GM03348 (cell line): Measurements from ENCODE around the gene ELF1.
"Not testable (repeated sequence)": the region's sequence is repeated elsewhere in the genome, so short reads cannot be mapped to it uniquely, and the experiment has no call there.

Source experiments
- DNase-seq: peaks from one replicate; pipeline ENCODE4 v3.0.0; 2012; ENCODE audit warnings: low spot score

ELF1 gene

DNA sequence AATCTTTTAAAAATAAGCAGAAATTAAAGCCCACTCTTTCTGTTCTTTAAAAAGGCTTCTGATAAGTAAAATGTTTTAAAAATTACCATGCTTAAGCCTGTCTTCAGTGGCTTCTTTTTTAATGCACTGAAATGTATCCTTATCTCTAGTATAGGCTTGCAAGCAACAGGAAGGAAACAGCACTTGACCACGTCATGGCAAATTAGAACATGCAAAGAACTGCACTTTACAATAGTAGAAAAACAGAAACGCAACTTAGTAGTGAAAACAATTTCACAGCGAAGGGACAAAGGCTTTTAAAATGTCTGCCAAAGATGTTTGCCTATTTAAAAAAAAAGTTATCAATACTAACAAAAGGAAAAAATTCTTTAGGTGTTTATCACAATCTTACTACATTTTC, 36.3 kb downstream of the ELF1 start:
- DNase-seq = no peak

DNA sequence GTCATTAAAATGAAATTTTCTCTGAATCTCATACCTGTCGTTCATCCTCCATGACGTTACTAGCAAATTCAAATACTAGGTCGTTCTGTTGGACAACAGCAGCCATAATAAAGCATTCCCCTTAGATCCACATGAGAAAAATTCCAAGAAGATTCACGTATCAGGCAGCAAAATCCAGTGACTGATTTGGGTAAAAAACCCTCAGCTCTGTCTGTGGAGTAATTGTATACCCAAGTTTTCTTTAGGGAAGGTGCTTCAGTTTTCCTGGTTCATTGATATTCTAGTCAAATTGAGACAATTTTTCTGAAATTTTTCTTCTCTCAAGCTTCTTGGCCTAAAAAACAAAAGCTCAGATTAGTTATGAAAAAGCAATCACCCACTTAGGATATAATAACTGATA, 37.2 kb downstream of the ELF1 start:
- no peak for DNase-seq

DNA sequence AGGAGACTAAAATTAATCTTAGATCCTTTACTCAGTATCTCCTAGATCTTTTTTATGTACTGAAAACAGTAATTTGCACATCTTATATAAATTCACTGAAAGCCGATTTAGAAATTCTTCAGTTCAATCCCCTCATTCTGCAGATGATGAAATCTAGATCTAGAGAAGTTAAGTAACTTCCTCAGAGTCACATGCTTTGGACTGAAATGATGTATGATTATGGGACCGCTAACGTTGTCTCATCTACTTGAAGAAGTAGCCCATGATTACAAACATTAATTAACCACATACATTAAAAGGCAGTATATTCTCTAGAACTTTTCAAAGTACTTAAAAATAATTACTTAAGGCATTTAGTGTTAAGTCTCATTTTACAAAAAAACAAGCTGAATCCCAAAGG, 37.8 kb downstream of the ELF1 start:
- DNase-seq = no peak

DNA sequence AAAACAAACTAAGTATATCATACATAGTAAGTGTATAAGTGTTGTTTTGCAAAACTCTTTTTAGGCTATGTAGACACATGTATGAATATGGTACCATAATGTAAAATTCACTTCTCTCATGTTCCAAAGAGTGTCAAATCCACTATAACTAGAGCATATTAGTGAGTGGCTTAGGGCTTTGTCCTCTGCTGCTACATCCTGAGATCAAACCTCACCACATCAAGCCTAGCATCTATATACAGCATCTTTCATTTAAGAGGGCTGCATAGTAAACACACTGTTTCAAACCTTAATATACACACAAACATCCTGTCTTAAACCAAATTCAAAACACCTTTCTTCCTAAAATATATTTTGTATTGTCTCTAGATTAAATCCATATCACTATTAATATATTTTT, 38.7 kb downstream of the ELF1 start:
- no peak for DNase-seq

DNA sequence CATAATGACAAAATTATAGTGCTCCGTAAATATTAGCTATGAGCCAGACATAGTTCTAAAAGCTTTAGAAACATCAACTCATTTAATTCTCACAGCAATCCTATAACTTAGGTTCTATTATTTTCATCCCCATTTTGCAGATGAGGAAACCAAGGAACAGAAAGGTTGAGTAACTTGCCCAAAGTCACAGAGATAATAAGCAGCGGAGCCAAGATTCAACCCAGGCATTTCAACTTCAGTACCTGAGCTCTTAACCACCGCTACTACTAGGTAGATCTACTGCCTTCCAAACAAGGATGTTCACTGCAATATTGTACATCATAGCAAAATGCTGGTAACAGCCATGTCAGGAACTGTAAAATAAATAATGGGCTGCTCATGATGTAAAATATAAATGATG, 39.9 kb downstream of the ELF1 start:
- DNase-seq = no peak

DNA sequence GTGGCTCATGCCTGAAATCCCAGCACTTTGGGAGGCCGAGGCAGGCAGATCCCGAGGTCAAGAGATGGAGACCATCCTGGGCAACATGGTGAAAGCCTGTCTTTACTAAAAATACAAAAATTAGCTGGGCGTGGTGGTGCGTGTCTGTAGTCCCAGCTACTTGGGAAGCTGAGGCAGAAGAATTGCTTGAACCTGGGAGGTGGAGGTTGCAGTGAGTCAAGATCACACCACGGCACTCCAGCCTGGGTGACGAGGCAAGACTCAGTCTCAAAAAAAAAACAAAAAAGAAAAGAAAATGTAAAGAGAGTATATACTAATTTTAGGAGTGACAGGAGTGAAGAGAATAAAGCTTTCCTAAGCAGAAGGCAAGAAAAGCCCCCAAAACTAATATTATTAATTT, 41.0 kb downstream of the ELF1 start:
- DNase-seq = not testable (repeated sequence)

DNA sequence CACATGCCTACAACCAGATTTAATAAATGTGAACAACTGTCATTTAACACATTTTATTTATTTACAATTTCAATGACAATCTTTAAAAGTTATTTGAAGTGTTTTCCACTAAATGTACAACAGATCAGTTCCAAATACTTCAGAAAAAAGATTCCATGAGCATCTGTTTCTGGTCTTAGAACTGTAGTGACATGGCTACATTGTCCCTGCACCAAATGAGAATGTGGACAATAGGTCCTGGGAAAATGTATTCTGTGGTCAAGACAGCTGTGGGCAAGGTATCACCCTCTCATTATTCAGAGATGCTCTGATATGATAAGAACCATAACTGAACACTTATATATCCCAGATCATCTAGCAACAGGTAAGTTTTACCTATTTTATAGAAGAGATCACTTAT, 43.7 kb downstream of the ELF1 start:
- DNase-seq = no peak

DNA sequence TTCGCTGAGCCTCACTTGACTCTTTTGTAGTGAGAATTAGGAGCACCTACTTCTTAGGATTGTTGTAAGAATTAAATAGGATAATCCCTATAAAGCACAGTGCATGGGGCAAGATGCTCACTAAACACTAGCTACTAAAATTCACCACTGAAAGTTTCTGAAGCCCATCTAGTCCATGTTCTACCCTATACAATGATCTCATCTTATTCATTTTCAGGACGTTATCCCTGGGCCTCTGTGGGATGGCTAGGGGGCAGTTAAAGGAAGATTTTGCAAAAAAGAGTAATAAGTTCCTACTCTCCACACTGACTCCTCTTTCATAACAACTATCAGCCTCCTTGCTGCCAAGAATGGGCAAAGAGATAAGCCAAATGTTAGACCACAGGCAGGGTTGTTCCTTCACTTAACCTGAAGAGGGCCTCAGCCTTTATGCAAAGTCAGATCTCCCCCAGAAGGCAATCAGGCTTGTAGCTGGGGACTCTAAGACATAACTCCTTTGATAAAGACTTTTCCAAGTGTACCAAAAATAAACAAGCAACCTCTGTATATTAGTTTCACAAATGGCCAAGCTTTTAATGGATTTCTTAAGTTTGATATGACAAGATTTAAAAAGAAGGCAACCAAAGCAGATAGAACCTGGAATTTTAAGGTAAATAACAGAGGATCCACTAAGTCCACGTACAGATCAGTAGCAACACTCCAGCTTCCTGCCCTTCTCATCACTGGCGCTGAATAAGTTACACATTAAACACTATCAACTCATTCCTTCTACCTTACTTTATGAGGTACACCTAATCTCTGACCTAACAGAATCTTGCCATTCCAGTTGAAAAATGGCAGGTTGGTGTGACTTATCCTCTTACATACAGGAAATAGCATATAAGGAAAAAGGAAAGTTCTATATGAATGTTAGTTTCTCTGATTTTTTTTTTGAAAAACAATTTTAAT, 44.4 kb downstream of the ELF1 start:
- no peak for DNase-seq

DNA sequence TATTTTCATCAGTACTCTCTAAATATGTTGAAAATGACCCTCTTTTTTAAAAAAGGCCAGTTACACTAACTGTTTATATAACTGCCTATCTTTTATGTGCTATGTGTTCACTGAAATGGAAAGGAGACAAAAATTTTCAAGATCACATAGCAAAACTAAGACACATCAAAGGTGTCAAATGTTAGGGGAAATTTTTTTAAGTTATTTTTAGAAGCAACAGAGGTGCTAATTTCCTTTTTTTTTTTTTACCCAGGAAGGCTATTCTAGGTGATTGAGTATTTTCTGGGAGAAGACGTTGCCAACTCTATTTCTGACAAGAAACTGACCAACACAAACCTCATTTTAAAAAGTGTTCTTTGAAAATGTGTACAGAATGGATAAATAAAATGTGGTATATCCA, 45.7 kb downstream of the ELF1 start:
- DNase-seq = no peak

DNA sequence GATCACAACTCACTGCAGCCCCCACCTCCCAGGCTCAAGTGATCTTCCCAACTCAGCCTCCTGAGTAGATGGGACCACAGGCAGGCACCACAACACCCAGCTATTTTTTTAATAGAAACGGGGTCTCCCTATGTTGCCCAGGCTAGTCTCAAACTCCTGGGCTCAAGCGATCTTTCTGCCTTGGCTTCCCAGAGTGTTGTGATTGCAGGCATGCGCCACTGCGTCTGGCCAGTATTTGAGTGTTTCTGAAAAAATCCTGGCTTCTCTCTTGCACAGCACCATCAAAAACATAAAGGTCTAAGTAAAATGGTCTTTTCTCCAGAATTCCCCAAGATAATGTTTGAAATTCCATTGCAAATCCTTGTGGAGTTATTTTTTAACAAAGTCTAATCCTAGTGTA, 47.8 kb downstream of the ELF1 start:
- DNase-seq = no peak

DNA sequence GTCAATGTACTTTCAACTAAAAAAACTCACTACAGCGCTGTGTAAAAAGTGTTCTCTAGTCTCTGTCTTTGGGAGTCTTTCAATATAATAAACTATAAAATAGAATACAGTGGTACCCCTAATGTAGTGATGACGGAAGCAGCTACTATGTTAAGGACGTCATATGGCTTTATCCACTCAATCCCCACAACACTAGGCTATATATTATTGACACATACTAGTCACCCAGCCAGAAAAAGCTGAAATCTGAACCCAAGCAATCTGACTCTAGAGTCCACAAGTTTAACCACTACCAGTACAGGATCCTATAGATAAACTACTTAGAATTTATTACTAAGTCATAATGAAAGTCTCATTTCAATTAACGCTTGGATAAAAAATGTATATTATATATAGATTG, 48.3 kb downstream of the ELF1 start:
- DNase-seq = no peak

DNA sequence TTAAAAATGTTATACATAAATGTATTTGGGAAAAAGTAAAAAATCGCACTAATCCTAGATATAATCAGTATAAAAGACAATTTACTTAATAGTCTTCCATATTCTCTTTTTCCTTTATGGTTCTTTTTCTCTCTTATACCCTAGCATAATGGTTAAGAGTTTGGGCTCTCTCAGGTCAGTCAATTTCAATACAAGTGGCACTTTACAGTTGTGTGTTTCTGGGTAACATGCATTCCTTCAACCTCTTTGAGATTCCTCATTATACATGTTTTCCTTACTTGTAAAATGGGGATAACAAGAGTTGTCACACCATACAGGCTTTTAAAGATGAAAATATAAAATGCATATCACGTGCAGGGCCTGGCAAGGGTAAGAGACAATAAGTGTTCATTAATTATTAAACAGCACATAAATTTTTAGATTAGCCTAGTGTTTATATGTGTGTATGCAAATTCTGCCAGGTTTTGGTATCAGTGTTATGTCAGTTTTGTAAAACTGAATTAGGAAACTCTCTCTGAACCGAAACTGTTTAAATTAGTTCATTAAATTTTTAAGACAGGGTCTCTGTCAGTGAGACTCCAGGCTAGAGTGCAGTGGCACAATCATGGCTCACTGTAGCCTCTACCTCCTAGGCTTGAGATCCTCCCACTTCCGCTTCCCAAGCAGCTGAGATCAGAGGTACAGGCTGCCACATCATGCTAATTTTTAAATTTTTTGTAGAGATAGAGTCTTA, 49.8 kb downstream of the ELF1 start:
- DNase-seq = no peak

DNA sequence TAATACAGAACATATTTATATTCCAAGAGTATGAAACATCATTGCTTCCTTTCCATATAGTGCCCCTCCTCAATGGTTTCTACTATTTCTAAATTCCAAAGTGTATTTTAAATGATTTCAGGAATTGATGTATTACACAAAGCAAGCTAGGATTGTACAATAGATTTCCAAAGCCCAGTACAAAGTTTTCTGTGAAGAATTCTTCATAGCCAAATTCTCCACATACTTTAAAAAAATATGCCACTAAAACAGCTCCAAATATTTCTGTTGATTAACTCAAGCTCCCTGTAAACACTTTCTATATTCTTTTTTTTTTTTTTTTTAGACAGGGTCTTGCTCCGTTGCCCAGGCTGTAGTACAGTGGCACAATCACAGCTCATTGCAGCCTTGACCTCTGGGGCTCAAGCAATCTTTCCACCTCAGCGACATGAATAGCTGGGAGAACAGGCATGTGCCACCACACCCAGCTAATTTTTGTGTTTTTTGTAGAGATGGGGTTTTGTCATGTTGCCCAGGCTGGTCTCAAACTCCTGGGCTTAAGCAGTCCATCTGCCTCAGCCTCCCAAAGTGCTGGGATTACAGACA, 50.6 kb downstream of the ELF1 start:
- no peak for DNase-seq

DNA sequence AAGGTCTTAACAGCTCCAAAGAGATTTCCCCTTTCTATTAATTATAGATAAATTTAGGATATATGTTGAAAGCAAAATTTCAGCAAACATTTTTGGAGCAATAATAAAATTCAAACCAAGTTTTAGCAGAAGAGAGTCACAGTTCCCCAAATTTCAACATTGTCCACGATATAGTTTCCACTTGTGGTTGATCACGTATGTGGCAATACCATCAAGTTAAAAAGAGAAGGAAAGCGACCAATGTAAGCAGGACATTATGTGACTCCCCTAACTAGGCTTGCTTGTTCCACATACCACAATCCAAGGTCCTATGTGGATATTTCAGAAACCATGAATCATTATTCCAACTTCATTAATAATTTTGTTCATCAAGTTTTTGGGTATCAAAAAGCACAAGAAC, 52.8 kb downstream of the ELF1 start:
- no peak for DNase-seq

DNA sequence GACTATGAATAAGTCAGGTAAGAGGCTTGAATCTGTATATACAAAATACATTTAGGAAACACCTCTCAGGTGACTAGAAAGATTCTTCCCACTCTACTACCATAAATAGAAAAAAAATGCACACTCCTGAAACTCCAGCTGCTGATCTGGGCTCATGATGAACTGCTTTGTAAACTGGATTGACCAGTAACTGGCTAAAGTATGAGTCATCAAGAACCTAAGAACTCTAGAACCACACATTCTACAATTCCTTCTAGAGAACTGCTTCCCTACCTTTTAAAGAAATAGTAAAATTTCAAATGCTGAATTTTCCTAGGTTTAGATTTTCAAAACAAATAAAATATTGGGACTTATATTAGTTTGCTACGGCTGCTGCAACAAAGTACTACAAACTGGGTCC, 55.2 kb downstream of the ELF1 start:
- DNase-seq = peak; percentile 17

DNA sequence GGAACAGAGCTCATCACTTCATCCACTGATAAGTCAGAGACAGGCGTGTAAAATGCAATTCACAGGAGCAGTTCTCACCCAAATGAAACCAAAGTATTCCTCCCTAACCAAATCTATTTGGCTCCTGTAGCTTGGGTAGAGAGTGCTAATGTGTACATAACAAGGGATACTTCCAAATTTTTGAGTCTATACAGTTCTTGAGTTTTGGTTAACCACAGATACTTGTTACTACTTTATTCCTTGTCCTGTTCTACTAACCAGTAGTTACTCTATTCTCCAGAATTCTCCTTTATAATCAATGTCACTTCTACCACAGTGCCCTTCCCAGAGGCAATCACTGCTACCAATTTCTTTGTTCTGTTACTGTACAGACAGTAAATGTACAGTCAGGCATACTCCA, 57.3 kb downstream of the ELF1 start:
- no peak for DNase-seq

DNA sequence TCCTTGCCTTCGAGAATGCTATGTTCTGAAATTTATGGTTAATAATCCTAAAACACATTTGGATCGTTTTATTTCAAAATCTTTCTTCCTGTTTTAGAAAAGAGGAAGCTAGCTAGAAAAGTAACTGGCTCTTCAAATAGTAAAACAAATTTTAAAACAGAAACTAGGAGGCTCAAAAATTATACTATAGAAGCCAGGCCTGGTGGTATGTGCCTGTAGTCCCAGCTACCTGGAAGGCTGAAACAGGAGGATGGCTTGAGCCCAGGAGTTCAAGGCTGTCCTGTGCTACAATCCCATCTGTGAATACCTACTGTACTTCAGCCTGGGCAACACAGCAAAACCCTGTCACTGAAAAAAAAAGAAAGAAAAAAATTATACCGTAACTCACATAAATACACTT, 57.9 kb downstream of the ELF1 start:
- DNase-seq = no peak

DNA sequence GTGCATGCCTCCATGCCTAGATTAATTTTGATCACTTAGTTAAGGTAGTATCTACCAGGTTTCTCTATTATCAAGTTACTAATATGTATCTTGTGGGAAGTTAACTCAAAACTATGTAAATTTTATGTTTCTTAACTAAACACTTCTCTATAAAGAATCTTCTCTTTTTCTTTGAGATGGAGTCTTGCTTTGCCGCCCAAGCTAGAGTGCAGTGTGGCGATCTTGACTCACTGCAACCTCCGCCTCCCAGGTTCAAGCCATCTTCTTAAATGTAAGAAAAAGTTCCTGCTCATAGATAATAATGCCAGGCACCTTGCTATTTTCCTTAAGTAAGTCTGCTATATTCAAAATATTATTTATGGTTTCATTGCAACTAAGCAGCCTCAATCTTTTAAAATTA, 58.4 kb downstream of the ELF1 start:
- DNase-seq = no peak

DNA sequence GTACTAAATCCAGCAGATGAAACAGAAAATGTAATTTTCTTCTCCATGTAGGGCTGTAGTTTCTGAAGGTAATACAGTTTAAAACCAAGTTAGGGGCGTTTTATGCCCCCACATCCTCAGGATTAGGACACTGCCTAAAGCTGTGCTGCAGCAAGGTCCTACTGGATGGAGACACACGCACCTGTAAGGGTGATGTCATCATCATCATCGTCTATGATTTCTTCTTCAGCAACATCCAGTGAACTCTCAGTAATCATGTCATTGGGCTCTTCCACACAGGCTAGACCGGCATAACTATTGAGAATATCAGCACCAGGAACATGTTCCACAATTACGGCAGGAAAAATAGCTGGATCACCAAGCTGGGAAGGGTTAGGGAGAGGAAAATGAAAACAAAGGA, 60.5 kb downstream of the ELF1 start:
- DNase-seq = no peak

DNA sequence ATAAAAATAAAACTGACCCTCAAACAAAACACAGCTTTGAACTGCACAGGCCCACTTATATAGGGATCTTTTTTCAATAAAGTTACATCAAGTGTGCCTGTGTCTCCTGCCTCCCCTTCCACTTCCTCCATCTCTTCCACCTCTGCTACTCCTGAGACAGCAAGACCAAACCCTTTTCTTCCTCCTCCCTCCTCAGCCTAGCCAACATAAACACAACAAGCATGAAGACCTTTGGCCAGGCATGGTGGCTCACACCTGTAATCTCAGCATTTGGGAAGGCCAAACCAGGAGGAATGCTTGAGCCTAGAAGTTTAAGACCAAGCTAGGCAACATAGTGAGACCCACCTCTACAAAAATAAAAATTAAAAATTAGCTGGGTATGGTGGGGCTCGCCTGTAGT, 72.6 kb downstream of the ELF1 start:
- no peak for DNase-seq

DNA sequence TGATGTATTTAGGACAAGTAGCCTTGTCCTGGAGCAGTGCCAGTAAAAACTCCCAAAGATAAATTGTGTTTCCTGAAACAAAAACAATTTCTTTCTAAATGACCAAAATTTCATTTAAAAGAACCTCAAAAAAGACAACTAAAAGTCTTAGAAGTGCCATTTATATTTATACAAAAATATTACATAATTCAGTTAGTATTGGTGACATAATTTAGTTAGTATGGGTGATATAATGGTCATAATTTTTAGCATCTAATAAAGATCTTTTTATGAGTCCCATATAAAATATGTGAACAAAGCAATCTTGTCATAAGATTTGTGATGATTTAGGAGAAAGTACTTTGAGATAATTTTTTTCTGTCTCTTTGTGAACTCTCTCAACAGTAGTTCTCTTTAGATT, 76.0 kb downstream of the ELF1 start:
- DNase-seq = no peak

DNA sequence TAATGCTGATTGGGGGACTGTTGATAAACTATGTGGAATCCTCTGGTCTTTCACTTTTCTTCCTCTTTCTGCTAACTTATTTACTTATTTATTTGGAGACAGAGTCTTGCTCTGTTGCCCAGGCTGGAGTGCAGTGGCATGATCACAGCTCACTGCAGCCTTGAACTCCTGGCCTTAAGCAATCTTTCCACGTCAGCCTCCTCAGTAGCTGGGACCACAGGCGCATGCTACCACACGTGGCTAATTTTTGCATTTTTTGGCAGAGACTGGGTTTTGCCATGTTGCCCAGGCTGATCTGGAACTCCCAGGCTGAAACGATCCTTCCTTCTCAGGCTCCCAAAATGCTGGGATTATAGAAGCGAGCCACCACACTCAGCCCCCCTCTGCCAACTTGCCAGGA, 77.5 kb downstream of the ELF1 start:
- no peak for DNase-seq

DNA sequence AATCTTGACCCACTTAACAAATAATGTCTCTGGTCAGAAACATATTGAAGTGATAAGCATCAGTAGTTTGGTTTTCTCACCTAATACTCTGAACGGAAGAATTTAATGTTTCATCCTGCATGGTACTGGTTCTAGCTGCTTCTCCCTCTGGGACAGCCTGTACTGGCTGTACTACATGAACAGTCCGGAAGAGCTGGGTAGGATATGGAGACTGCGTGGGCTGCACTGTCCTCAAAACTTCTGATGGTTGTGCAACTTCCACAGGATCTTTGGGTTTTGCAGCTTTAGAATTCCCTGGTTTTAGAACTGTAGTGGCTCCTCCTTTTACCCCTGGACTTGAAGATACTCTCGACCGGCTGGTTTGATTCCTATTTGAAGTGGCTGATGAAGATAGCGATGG, 78.3 kb downstream of the ELF1 start:
- DNase-seq = no peak
